Breast epithelium (tissue), 3 donors: ENCODE results near the gene PLD6.

Experiments used
- CTCF ChIP-seq, 3 donors: fragments of 450-650 bp; IDR thresholded peaks; one replicate each; pipeline ENCODE4 v1.5.1; 2016 to 2017; ENCODE audit warnings: antibody characterized with exemption in 3 of 3, mild to moderate bottlenecking in 3 of 3, moderate library complexity in 3 of 3
- POLR2A ChIP-seq: fragments of 450-650 bp; IDR thresholded peaks from one replicate; pipeline ENCODE4 v1.6.1; 2016; ENCODE audit warnings: antibody characterized with exemption, mild to moderate bottlenecking, moderate library complexity
- POLR2AphosphoS5 ChIP-seq, 3 donors: sonication (generic); formaldehyde crosslinking; IDR thresholded peaks; one replicate each; pipeline ENCODE4 v1.6.1; 2017; ENCODE audit warnings: antibody characterized with exemption in 3 of 3

DNA sequence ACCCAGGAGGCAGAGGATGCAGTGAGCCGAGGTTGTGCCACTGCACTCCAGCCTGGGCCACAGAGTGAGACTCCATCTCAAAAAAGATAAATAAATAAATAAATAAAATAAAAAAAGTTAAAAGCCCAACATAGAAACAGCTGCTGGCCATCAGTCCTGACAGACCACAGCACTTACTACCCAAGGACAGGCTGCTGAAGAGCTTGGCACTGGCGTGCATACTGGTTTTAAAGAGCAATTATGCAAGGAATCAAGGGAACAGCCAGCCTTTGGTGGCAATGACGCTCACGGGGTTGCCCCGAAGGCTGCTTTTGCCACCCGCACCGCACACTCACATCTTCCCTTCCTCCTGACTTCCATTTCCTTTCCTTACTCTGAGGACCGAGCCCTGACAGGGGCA is 4.2 kb downstream of the PLD6 start:
- TF ChIP-seq POLR2A: no peak
- no peak for TF ChIP-seq CTCF (IDR thresholded peaks at IDR 0.05)
- no peak for TF ChIP-seq POLR2AphosphoS5 (IDR thresholded peaks at IDR 0.05)
